Measurements from ENCODE around the gene SOWAHA. TPM values are rescaled to one million over a fixed set of nuclear protein-coding genes. Genes with fewer than 3 reads are reported as not detected.

The SOWAHA gene
- total and polyA plus RNA-seq, 2 donors (not counting 3 experiments of a cell fraction or from before 2014, with no cell fraction given) = not detected

DNA sequence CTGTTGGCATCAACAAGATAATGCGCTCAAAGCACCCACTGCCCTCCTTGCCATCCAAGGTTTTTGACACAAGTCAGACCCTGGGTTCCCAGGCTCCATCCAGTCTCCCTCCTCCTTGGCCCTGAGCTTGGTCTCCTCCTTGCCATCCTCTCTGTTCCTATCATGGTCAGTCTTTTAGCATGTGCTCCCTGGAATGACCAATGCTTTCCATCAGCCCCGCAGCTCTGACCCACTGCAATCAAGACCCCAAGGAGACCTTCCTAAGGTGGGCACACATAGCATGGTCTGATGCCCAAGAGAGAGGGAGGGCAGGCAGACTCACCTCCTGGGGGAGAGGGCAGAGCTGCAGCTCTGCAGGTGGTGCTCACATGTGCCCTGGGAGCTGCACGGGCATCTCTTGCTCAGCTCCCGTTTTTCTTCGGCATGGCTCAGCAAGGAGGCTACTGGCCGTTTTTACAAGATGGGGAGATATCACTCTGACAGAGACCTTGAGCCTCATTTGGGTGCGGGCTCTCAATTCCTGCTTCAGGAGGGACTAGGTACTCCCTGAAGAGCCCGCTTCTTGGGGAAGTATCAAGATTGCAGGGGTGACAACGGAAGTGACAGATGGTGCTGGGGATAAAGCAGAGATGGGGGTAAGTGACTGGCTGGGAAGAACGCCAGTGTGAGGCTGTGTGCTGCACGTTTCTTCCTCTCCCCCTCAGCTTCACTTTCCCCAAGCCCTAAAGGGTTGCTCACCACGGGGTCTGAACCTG is 39.3 kb upstream of the SOWAHA start:
- no peak for DNase-seq (ENCODE audit: low read depth, low spot score)
- ChIA-PET POLR2A (interaction anchor here (0.6 kb wide), 1 partner anchor 220 kb away, joined by 7 read pairs; no protein-coding TSS in a partner anchor), CTCF (interaction anchor here (0.6 to 4.1 kb wide), 5 partner anchors 8 to 247 kb away, joined by 3 to 17 read pairs (median 4); no protein-coding TSS in a partner anchor)
- no peaks in the 10 kb centered on the region for H3K9me3 ChIP-seq (replicated peaks; ENCODE audit: control insufficient read depth, insufficient read depth, low read length)
- no peaks in the 10 kb centered on the region for H3K27me3 ChIP-seq (ENCODE audit: control insufficient read depth in 2 of 2, insufficient read depth in 2 of 2, low read length in 2 of 2)
- FAIRE-seq = no peak
- TF ChIP-seq, protein P1, sequence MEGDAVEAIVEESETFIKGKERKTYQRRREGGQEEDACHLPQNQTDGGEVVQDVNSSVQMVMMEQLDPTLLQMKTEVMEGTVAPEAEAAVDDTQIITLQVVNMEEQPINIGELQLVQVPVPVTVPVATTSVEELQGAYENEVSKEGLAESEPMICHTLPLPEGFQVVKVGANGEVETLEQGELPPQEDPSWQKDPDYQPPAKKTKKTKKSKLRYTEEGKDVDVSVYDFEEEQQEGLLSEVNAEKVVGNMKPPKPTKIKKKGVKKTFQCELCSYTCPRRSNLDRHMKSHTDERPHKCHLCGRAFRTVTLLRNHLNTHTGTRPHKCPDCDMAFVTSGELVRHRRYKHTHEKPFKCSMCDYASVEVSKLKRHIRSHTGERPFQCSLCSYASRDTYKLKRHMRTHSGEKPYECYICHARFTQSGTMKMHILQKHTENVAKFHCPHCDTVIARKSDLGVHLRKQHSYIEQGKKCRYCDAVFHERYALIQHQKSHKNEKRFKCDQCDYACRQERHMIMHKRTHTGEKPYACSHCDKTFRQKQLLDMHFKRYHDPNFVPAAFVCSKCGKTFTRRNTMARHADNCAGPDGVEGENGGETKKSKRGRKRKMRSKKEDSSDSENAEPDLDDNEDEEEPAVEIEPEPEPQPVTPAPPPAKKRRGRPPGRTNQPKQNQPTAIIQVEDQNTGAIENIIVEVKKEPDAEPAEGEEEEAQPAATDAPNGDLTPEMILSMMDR (IDR thresholded peaks at IDR 0.05; ENCODE audit: extremely low read depth in 1 of 2, insufficient read depth in 1 of 2, low read depth in 1 of 2, low read length in 2 of 2) = no peak
- no peak for TF ChIP-seq POLR2AphosphoS5 (IDR thresholded peaks at IDR 0.05; ENCODE audit: insufficient read depth, low read depth, low read length)
- TF ChIP-seq POLR2A (IDR thresholded peaks at IDR 0.05; ENCODE audit: low read depth, low read length) = no peak
- no peak for TF ChIP-seq MYC (IDR thresholded peaks at IDR 0.05; ENCODE audit: low read depth, low read length)
- no peak for TF ChIP-seq GATA2 (IDR thresholded peaks at IDR 0.05; ENCODE audit: insufficient read depth, insufficient read length, low read depth, low read length)
- TF ChIP-seq, protein P2, sequence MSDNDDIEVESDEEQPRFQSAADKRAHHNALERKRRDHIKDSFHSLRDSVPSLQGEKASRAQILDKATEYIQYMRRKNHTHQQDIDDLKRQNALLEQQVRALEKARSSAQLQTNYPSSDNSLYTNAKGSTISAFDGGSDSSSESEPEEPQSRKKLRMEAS (IDR thresholded peaks at IDR 0.05; ENCODE audit: insufficient read depth, insufficient read length) = no peak
- TF ChIP-seq EZH2 (IDR thresholded peaks at IDR 0.05; ENCODE audit: borderline replicate concordance, low read depth, low read length, severe bottlenecking) = no peak
- TF ChIP-seq JUN (IDR thresholded peaks at IDR 0.05; ENCODE audit: borderline replicate concordance, insufficient read depth, insufficient read length, low read depth) = no peak
- no peak for TF ChIP-seq FOS (IDR thresholded peaks at IDR 0.05; ENCODE audit: borderline replicate concordance, insufficient read depth, low read length)
- no peaks in the 10 kb centered on the region for H3K9me1 ChIP-seq (replicated peaks; ENCODE audit: control insufficient read depth, extremely low read depth, insufficient read depth, low read length)
- no peak overlapping the region for H3K9ac ChIP-seq (replicated peaks; ENCODE audit: extremely low read depth, insufficient read depth, low read length)
- intact Hi-C loops (cut with micrococcal nuclease) = no loop called here
- no peaks in the 10 kb centered on the region for H3K36me3 ChIP-seq (ENCODE audit: control insufficient read depth in 2 of 2, extremely low read depth in 1 of 2, insufficient read depth in 2 of 2, low read length in 2 of 2)
- dilution Hi-C loops (cut with MboI; ENCODE audit: extremely low pct_ligation_motif_present, low sequenced_read_pairs) = no loop called here
- no peak overlapping the region for H3K4me3 ChIP-seq (replicated peaks in 1 of 3; ENCODE audit: insufficient read depth in 1 of 3, low read depth in 1 of 3, low read length in 3 of 3)
- peaks cover 30% of the 10 kb centered on the region for H3K4me1 ChIP-seq (ENCODE audit: control insufficient read depth, extremely low read depth, insufficient read depth, low read length)
- H4K20me1 ChIP-seq (replicated peaks; ENCODE audit: control insufficient read depth, extremely low read depth, insufficient read depth, low read length) = no peaks in the 10 kb centered on the region
- H3K4me2 ChIP-seq (ENCODE audit: insufficient read depth, low read length) = no peak overlapping the region
- H3K27ac ChIP-seq (ENCODE audit: insufficient read depth, low read depth, low read length) = no peak overlapping the region
- BruUV-seq (replicated peaks) = no TSS peak
- H3K79me2 ChIP-seq (ENCODE audit: control insufficient read depth, insufficient read depth, low read length) = peaks cover 57% of the 10 kb centered on the region
- H2AFZ ChIP-seq (ENCODE audit: low read depth, low read length) = no peak overlapping the region

All from endothelial cell of umbilical vein (primary cell).